T follicular helper cell (primary cell): ENCODE results near the gene ATP11B.

Experiments used
- DNase-seq: peaks from one replicate; pipeline ENCODE4 v3.0.0-alpha.2; 2020; ENCODE audit warnings: low read depth

The ATP11B gene

DNA sequence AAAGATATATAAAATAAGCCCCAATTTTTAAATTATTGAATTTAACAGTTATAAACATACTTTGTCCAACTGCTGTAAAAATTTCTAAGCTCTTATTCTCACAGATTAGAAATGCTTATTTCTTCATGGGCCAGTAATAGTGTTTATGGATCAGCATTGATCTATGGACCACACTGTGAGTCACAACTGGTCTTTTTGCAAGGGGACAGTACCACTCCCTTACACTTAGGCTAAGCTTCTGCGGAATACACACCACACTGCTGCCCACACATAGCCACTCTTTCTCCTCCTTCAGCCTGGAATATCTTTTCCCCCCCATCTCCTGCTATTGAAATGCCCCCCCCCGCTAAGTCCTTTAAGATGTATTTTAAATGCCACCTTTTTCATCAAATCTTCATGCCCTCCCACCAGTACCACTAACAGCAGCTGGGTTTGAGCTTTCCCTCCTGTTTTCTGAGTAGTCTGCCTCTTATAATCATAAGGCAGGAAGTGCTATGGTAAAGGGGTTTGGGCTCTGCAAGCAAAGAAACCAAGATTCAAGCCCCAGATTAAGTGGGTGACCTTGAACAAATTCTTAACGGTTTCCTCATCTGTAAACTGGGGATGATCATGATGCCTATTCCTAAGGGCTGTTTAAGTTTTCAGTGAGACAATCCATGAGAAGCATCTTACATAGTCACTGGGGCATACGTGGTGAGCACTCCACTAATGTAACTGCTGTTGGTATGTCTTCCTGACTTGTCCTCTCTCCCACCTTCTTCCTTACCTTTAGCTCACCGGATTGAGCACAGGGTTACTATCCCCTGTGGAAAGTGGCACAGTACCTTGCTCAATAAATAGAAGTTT is 117.9 kb downstream of the ATP11B start:
- no peak for DNase-seq

DNA sequence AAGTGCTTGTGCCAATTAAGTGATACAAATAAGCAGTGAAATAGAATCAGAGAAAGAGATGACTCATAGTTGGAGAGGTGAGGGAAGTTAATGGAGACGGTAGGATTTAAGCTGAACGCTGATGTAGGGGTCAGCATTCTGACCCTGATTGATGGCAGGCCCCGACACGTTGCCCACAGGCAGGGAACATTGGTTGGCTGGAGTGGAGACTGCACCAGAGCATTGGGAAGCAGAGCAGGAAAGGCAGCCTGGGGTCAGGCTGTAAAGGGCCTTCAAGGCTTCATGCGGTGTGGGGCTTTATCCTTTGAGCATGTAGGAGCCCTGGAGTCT is 118.4 kb downstream of the ATP11B start:
- no peak for DNase-seq

- no peak for DNase-seq
Observed at GRCh38 chr3:182912474-182912873, 119.2 kb downstream of the ATP11B start.

- no peak for DNase-seq
Observed at GRCh38 chr3:182913889-182914288, 120.6 kb downstream of the ATP11B start.

- no peak for DNase-seq
Observed at GRCh38 chr3:182914341-182914740, 121.0 kb downstream of the ATP11B start.

GRCh38 chr3:182917134-182917533 is 123.8 kb downstream of the ATP11B start:
- DNase-seq: no peak

- DNase-seq: no peak
Observed at GRCh38 chr3:182919866-182920357, 126.6 kb downstream of the ATP11B start.

GRCh38 chr3:182920515-182921084 is 127.3 kb downstream of the ATP11B start:
- DNase-seq: no peak

- no peak for DNase-seq
Observed at GRCh38 chr3:182921665-182922355, 128.5 kb downstream of the ATP11B start.

GRCh38 chr3:182925330-182925943 is 132.1 kb downstream of the ATP11B start:
- DNase-seq: no peak

DNA sequence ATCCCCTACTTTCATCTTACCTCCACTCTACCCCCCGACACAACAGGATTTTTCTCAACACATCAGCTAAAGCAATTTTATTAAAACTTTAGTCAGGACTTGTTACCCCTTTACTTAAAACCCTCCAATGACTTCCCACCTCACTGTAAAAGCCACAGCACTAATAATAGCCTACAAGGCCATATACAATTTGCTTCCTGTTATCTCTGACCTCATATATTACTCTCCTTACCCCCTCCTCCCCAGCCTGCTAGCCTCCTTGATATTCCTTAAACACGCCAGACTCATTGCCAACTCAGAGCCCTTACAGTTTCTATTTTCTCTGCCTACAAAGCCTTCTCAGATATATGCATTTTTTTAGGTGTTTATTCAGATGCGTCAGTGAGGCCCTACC is 132.6 kb downstream of the ATP11B start:
- no peak for DNase-seq

DNA sequence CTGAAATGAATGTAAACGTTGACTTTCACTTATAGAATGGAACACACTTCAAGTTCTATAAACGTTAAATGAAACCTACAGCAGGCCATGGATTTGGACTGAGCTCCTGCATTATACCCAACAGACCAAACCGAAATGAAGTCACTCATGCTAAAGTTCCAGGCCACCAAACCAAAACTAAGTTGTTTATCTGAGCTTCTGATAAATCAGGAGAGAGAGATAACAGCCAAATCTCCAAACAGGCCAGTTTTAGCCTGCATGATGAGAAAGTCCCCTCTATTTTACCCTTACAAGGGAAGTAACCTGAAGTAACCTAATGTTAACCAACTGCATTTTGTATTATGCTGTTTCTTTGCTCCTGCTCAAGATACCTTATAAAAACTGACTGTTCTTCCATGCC is 142.5 kb downstream of the ATP11B start:
- no peak for DNase-seq

GRCh38 chr3:182936239-182936917 is 143.1 kb downstream of the ATP11B start:
- no peak for DNase-seq

DNA sequence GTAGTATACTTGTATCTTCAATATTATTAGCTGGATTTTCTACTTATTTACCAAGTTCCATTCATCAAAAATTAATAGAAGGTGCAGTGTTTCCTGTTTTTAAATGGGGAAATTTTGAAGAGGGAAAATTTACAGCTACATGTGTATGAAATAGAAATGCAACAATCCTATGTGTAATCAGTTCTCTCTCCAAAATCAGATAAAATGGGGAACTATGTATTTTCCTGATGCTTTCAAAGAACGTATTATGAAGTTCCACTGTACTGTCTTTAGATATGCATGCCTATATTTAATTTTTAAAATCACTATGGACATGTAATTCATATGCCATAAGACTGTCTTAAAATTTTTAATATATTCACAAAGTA is 143.6 kb downstream of the ATP11B start:
- DNase-seq: no peak

DNA sequence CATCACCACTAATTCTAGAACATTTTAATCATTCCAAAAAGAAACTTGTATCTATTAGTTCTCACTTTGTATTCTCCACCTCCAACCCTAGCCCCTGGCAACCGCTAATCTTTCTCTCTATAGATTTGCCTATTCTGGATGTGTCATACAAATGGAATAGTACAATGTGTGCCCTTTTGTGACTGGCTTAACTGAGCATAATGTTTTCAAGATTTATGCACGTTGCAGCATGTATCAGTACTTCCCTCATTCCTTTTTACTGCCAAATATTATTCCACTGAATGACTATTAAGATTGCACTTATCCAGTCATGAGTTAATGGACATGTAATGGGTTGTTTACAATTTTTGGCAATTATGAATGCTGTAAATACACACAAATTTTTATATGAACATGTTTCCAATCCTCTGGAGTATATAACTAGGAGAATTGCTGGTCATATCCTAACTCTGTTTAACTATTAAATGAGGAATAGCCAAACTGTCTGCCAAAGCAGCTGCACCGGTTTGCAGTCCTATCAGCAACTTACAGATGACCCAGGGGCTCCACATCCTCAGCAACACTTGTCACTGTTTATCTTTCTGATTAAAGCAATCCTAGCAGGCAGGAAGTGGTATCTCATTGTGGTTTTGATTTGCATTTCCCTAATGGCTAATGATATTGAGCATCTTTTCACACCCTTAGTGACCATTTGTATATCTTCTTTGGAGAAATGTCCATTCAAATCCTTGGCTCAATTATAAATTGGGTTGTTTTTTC is 144.2 kb downstream of the ATP11B start:
- no peak for DNase-seq

- DNase-seq: no peak
Observed at GRCh38 chr3:182940266-182940808, 147.0 kb downstream of the ATP11B start.

GRCh38 chr3:182941719-182942118 is 148.4 kb downstream of the ATP11B start:
- no peak for DNase-seq

DNA sequence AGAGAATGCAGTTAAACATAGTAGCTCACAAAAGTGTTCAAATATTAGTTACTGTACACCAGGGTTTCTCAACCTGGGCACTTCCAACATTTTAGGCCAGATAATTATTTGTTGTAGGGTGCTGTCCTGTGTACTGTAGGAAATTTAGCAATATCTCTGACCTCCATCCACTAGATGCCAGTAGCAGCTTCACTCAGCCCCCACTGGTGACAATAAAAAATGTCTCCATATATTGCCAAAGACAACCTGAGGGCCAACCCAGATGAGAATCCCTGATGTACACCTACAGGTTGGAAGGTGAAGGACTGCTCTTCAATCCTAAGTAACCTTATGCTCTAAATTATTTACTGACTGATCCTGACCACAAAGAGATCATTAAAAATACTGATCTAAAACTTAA is 154.6 kb downstream of the ATP11B start:
- DNase-seq: no peak

DNA sequence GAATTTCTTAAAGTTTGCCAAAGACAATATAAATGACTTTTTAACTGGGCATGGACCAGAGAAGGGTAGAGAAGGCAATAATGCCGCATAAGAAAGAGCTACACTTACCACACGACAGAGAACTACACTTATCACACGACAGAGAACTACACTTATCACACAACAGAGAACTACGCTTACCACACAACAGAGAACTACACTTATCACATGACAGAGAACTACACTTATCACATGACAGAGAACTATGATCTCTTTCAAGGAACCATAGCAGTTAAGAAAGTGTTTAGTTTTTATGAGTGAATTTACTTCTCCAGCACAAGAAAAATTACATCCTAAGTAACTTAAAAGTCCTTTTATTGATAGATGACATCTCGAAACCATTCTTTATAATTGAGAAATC is 155.0 kb downstream of the ATP11B start:
- no peak for DNase-seq

GRCh38 chr3:182949688-182950087 is 156.4 kb downstream of the ATP11B start:
- no peak for DNase-seq
